GM12891 (cell line): ENCODE results near the gene TRIM72.

ENCODE experiments used
- POLR2A ChIP-seq: IDR thresholded peaks from 2 replicates; pipeline ENCODE4 v1.6.1; 2011; ENCODE audit warnings: low read depth, low read length, control low read depth
- POLR2AphosphoS5 ChIP-seq: IDR thresholded peaks from 2 replicates; pipeline ENCODE4 v1.6.1; 2011; ENCODE audit warnings: low read depth, low read length, control low read depth
- TAF1 ChIP-seq: IDR thresholded peaks from 2 replicates; pipeline ENCODE4 v1.6.1; 2011; ENCODE audit warnings: low read depth, low read length, control low read depth

- TF ChIP-seq TAF1 (no peak), POLR2AphosphoS5 (no peak), POLR2A (no peak)
These were observed 577 bp upstream of the TRIM72 start for GRCh38 chr16:31213342-31213741.
